ACC112 (cell line): Measurements from ENCODE around the gene PTGFRN.

Experiments
- H2AFZ ChIP-seq: fragments of 200-600 bp; sonication (generic); one replicate; pipeline ENCODE4 v1.6.0; 2017; ENCODE audit warnings: antibody characterized with exemption, low read length; ENCODE audit not compliant: unreplicated experiment
- H3K27ac ChIP-seq: fragments of 200-600 bp; sonication (generic); 2 replicates; pipeline ENCODE4 v1.5.1; 2014; ENCODE audit warnings: low read depth, mild to moderate bottlenecking, antibody characterized with exemption, low read length, moderate library complexity
- H3K27me3 ChIP-seq: fragments of 200-600 bp; sonication (generic); 2 replicates; pipeline ENCODE4 v1.6.1; 2014; ENCODE audit warnings: mild to moderate bottlenecking, antibody characterized with exemption, low read length, moderate library complexity, mixed read lengths; ENCODE audit not compliant: insufficient read depth
- H3K36me3 ChIP-seq: fragments of 200-600 bp; sonication (generic); 2 replicates; pipeline ENCODE4 v1.6.1; 2016; ENCODE audit warnings: mild to moderate bottlenecking, antibody characterized with exemption, low read length, moderate library complexity, mixed read lengths; ENCODE audit not compliant: insufficient read depth
- H3K4me1 ChIP-seq: fragments of 200-600 bp; sonication (generic); one replicate; pipeline ENCODE4 v1.6.1; 2016; ENCODE audit warnings: low read length, mixed read lengths; ENCODE audit not compliant: insufficient read depth, unreplicated experiment, control insufficient read depth
- H3K4me3 ChIP-seq: fragments of 200-600 bp; sonication (generic); 2 replicates; pipeline ENCODE4 v1.5.1; 2014; ENCODE audit warnings: mild to moderate bottlenecking, low read depth, low read length
- H3K79me2 ChIP-seq: fragments of 200-600 bp; sonication (generic); one replicate; pipeline ENCODE4 v1.6.0; 2016; ENCODE audit warnings: low read length; ENCODE audit not compliant: control insufficient read depth, unreplicated experiment, insufficient read depth

PTGFRN gene

DNA sequence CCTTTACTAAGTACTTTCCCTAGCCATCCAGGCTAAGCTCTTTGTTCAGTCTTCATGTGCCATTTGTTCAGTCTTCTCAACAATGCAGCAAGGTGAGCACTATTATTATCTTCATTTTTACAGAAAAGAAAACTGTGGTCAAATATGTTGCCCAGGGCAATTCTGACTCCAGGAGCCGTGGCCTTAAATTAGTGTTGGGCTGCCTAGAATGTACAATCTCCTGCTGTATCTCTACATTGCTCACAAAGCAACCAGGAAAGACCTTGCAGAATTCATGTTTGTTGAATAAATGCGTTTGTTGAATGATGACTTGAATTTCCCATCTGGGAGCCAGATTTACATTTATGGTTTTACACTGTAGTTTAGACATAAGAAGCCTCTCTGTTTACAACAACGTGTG, 106.0 kb downstream of the PTGFRN start:
- Histone ChIP-seq H3K4me3 (no peak overlapping the region), H2AFZ (no peak overlapping the region), H3K79me2 (no peaks in the 10 kb centered on the region), H3K27ac (no peak overlapping the region), H3K36me3 (no peaks in the 10 kb centered on the region), H3K27me3 (no peaks in the 10 kb centered on the region), H3K4me1 (peaks cover 21% of the 10 kb centered on the region)

DNA sequence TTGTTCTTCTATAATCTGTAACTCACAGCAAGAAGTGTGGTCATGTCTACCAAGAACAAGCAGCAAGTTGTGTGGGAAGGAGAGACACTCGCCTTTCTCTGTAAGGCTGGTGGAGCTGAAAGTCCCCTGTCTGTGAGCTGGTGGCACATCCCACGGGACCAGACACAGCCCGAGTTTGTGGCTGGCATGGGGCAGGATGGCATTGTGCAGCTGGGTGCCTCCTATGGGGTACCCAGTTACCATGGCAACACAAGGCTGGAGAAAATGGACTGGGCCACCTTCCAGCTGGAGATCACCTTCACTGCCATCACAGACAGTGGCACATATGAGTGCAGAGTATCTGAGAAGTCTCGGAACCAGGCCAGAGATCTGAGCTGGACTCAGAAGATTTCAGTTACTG, 107.3 kb downstream of the PTGFRN start:
- Histone ChIP-seq H3K27me3 (no peaks in the 10 kb centered on the region), H3K36me3 (no peaks in the 10 kb centered on the region), H3K4me3 (no peak overlapping the region)

GRCh38 chr1:117017648-117018047, 107.9 kb downstream of the PTGFRN start:
- H3K27me3 ChIP-seq = no peaks in the 10 kb centered on the region
- H3K4me1 ChIP-seq = peaks cover 21% of the 10 kb centered on the region
- no peak overlapping the region for H2AFZ ChIP-seq
- H3K79me2 ChIP-seq = no peaks in the 10 kb centered on the region
- no peak overlapping the region for H3K27ac ChIP-seq
- no peak overlapping the region for H3K4me3 ChIP-seq
- H3K36me3 ChIP-seq = no peaks in the 10 kb centered on the region

More for the DNA sequence above, 107.3 kb downstream of the PTGFRN start:
- H3K27ac ChIP-seq = no peak overlapping the region
- no peak overlapping the region for H2AFZ ChIP-seq
- H3K79me2 ChIP-seq = no peaks in the 10 kb centered on the region
- peaks cover 21% of the 10 kb centered on the region for H3K4me1 ChIP-seq

- no peak overlapping the region for H3K4me3 ChIP-seq
- H3K27me3 ChIP-seq = no peaks in the 10 kb centered on the region
- H3K36me3 ChIP-seq = no peaks in the 10 kb centered on the region
- no peaks in the 10 kb centered on the region for H3K79me2 ChIP-seq
- H3K4me1 ChIP-seq = peaks cover under 1% of the 10 kb centered on the region
- no peak overlapping the region for H3K27ac ChIP-seq
- no peak overlapping the region for H2AFZ ChIP-seq
Measured at GRCh38 chr1:117020526-117021156, 110.9 kb downstream of the PTGFRN start.

DNA sequence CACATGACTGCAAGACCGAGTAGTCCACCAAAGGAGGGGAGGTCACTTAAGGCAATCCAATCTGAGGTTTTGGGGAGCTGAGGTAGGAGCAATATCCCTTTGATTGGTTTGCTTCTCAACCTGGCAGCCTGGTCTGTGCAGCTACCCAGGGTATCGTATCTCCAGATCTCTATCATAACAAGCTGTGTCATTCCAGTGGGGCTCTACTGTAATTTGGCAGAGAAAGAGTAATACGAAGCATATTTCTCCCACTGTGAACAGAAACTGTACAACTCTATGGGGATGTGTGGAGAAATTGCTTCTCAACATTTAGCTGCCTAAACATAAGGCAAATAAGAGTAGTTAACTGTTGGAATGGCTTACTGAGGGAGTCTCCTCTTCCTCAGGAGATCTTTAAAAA, 112.4 kb downstream of the PTGFRN start:
- H3K4me1 ChIP-seq = peaks cover 12% of the 10 kb centered on the region
- no peaks in the 10 kb centered on the region for H3K27me3 ChIP-seq
- H2AFZ ChIP-seq = no peak overlapping the region
- H3K4me3 ChIP-seq = no peak overlapping the region
- no peaks in the 10 kb centered on the region for H3K79me2 ChIP-seq
- no peak overlapping the region for H3K27ac ChIP-seq
- no peaks in the 10 kb centered on the region for H3K36me3 ChIP-seq

DNA sequence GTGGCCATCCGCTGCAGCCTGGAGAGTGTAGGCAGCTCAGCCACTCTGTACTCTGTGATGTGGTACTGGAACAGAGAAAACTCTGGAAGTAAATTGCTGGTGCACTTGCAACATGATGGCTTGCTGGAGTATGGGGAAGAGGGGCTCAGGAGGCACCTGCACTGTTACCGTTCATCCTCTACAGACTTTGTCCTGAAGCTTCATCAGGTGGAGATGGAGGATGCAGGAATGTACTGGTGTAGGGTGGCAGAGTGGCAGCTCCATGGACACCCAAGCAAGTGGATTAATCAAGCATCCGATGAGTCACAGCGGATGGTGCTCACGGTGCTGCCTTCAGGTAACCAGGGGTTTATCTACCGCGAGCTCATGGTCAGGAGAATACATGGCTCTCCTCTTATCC, 115.9 kb downstream of the PTGFRN start:
- Histone ChIP-seq H3K27ac (no peak overlapping the region), H3K4me1 (peaks cover 12% of the 10 kb centered on the region)

GRCh38 chr1:117026361-117026760, 116.6 kb downstream of the PTGFRN start:
- Histone ChIP-seq H3K79me2 (no peaks in the 10 kb centered on the region), H3K27ac (peak overlapping the region; percentile 37; the same call in 1 of the 2 replicates), H3K4me3 (no peak overlapping the region), H3K36me3 (no peaks in the 10 kb centered on the region), H3K4me1 (peaks cover 12% of the 10 kb centered on the region), H3K27me3 (no peaks in the 10 kb centered on the region), H2AFZ (peak overlapping the region; percentile 76)

More for the DNA sequence above, 115.9 kb downstream of the PTGFRN start:
- no peaks in the 10 kb centered on the region for H3K36me3 ChIP-seq
- H3K27me3 ChIP-seq = no peaks in the 10 kb centered on the region
- no peak overlapping the region for H2AFZ ChIP-seq
- H3K4me3 ChIP-seq = no peak overlapping the region
- H3K79me2 ChIP-seq = no peaks in the 10 kb centered on the region

DNA sequence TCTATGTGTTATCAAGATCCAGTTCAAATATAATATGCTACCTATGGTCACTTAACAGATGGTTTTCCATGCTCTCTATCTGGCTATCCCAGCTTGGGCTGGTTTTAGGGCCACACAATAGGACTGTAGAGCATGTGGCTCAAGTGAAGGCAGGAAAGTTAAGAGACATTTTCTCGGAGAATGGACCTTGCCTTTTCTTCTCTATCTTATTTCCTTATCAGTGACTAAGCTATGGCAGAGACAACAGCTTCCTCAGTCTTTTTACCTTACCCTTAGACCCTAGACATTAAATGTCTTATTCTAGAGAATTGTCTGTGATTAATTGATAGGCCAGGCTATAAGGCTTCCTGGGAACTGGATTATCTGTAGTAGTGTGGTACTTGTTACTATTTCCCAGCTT, 120.0 kb downstream of the PTGFRN start:
- H3K27ac ChIP-seq = no peak overlapping the region
- peaks cover 12% of the 10 kb centered on the region for H3K4me1 ChIP-seq
- no peak overlapping the region for H2AFZ ChIP-seq
- no peaks in the 10 kb centered on the region for H3K27me3 ChIP-seq
- no peak overlapping the region for H3K4me3 ChIP-seq
- H3K36me3 ChIP-seq = no peaks in the 10 kb centered on the region
- no peaks in the 10 kb centered on the region for H3K79me2 ChIP-seq

GRCh38 chr1:117030271-117030877, 120.7 kb downstream of the PTGFRN start:
- no peak overlapping the region for H2AFZ ChIP-seq
- no peaks in the 10 kb centered on the region for H3K36me3 ChIP-seq
- H3K79me2 ChIP-seq = no peaks in the 10 kb centered on the region
- no peaks in the 10 kb centered on the region for H3K27me3 ChIP-seq
- H3K4me1 ChIP-seq = peaks cover 12% of the 10 kb centered on the region
- H3K4me3 ChIP-seq = no peak overlapping the region
- no peak overlapping the region for H3K27ac ChIP-seq

GRCh38 chr1:117032266-117032665, 122.5 kb downstream of the PTGFRN start:
- H3K4me1 ChIP-seq = peaks cover 4% of the 10 kb centered on the region
- H3K27ac ChIP-seq = no peak overlapping the region
- no peak overlapping the region for H3K4me3 ChIP-seq
- H3K27me3 ChIP-seq = no peaks in the 10 kb centered on the region
- H3K79me2 ChIP-seq = no peaks in the 10 kb centered on the region
- H2AFZ ChIP-seq = no peak overlapping the region
- no peaks in the 10 kb centered on the region for H3K36me3 ChIP-seq
